Measurements from ENCODE around the gene SLC25A36. TPM values are rescaled to one million over a fixed set of nuclear protein-coding genes. Genes with fewer than 3 reads are reported as not detected.

The SLC25A36 gene
- total and polyA plus RNA-seq, 2 donors (not counting 3 experiments of a cell fraction or from before 2014, with no cell fraction given): 17.7 to 38.8 TPM

- no peak for TF ChIP-seq MYC (IDR thresholded peaks at IDR 0.05; ENCODE audit: low read depth, low read length)
- peak; percentile 70 to 88 for TF ChIP-seq CTCF (IDR thresholded peaks at IDR 0.05; ENCODE audit: extremely low read depth in 1 of 2, insufficient read depth in 1 of 2, low read depth in 1 of 2, low read length in 2 of 2)
- no peaks in the 10 kb centered on the region for H3K4me1 ChIP-seq (ENCODE audit: control insufficient read depth, extremely low read depth, insufficient read depth, low read length)
- CTCF ChIA-PET: interaction anchor here (1.0 to 5.8 kb wide), 6 partner anchors 12 to 181 kb away, joined by 3 to 36 read pairs (median 5); no protein-coding TSS in a partner anchor
- H3K79me2 ChIP-seq (ENCODE audit: control insufficient read depth, insufficient read depth, low read length): no peaks in the 10 kb centered on the region
- POLR2A ChIA-PET: no interaction called here
- H3K9me1 ChIP-seq (replicated peaks; ENCODE audit: control insufficient read depth, extremely low read depth, insufficient read depth, low read length): no peaks in the 10 kb centered on the region
- no peak overlapping the region for H3K9ac ChIP-seq (replicated peaks; ENCODE audit: extremely low read depth, insufficient read depth, low read length)
- DNase-seq (ENCODE audit: low read depth, low spot score) (peak; percentile 59), FAIRE-seq (peak; percentile 83)
- no peaks in the 10 kb centered on the region for H3K9me3 ChIP-seq (replicated peaks; ENCODE audit: control insufficient read depth, insufficient read depth, low read length)
- no peaks in the 10 kb centered on the region for H4K20me1 ChIP-seq (replicated peaks; ENCODE audit: control insufficient read depth, extremely low read depth, insufficient read depth, low read length)
- H3K36me3 ChIP-seq (ENCODE audit: control insufficient read depth in 2 of 2, extremely low read depth in 1 of 2, insufficient read depth in 2 of 2, low read length in 2 of 2): no peaks in the 10 kb centered on the region
- no peak overlapping the region for H3K4me2 ChIP-seq (ENCODE audit: insufficient read depth, low read length)
- H3K4me3 ChIP-seq (replicated peaks in 1 of 3; ENCODE audit: insufficient read depth in 1 of 3, low read depth in 1 of 3, low read length in 3 of 3): no peak overlapping the region
- no TSS peak for BruUV-seq (replicated peaks)
- no peak overlapping the region for H3K27ac ChIP-seq (ENCODE audit: insufficient read depth, low read depth, low read length)
- H2AFZ ChIP-seq (ENCODE audit: low read depth, low read length): no peak overlapping the region
- H3K27me3 ChIP-seq (ENCODE audit: control insufficient read depth in 2 of 2, insufficient read depth in 2 of 2, low read length in 2 of 2): peaks cover 4 to 9% of the 10 kb centered on the region in 2 experiments
- intact Hi-C loops (cut with micrococcal nuclease): loop anchor here (1.0 kb wide), 2 partner anchors 94 to 181 kb away; no protein-coding TSS in a partner anchor
- dilution Hi-C loops (cut with MboI; ENCODE audit: extremely low pct_ligation_motif_present, low sequenced_read_pairs): no loop called here
Measured at GRCh38 chr3:141011232-141011996, 69.8 kb downstream of the SLC25A36 start.

- DNase-seq (ENCODE audit: low read depth, low spot score) (no peak), FAIRE-seq (no peak)
- no peaks in the 10 kb centered on the region for H3K4me1 ChIP-seq (ENCODE audit: control insufficient read depth, extremely low read depth, insufficient read depth, low read length)
- H3K79me2 ChIP-seq (ENCODE audit: control insufficient read depth, insufficient read depth, low read length): no peaks in the 10 kb centered on the region
- ChIA-PET CTCF (interaction anchor here (1.1 to 5.8 kb wide), 7 partner anchors 13 to 181 kb away, joined by 3 to 36 read pairs (median 3); no protein-coding TSS in a partner anchor), POLR2A (no interaction called here)
- dilution Hi-C loops (cut with MboI; ENCODE audit: extremely low pct_ligation_motif_present, low sequenced_read_pairs) (no loop called here), intact Hi-C loops (cut with micrococcal nuclease) (loop anchor here (1.0 kb wide), 2 partner anchors 93 to 180 kb away; no protein-coding TSS in a partner anchor)
- no peak overlapping the region for H3K4me2 ChIP-seq (ENCODE audit: insufficient read depth, low read length)
- TF ChIP-seq POLR2AphosphoS5 (IDR thresholded peaks at IDR 0.05; ENCODE audit: insufficient read depth, low read depth, low read length) (no peak), FOS (IDR thresholded peaks at IDR 0.05; ENCODE audit: borderline replicate concordance, insufficient read depth, low read length) (no peak), POLR2A (IDR thresholded peaks at IDR 0.05; ENCODE audit: low read depth, low read length) (no peak), JUN (IDR thresholded peaks at IDR 0.05; ENCODE audit: borderline replicate concordance, insufficient read depth, insufficient read length, low read depth) (no peak), GATA2 (IDR thresholded peaks at IDR 0.05; ENCODE audit: insufficient read depth, insufficient read length, low read depth, low read length) (no peak)
- H3K36me3 ChIP-seq (ENCODE audit: control insufficient read depth in 2 of 2, extremely low read depth in 1 of 2, insufficient read depth in 2 of 2, low read length in 2 of 2): no peaks in the 10 kb centered on the region
- H4K20me1 ChIP-seq (replicated peaks; ENCODE audit: control insufficient read depth, extremely low read depth, insufficient read depth, low read length): no peaks in the 10 kb centered on the region
- no peak overlapping the region for H3K27ac ChIP-seq (ENCODE audit: insufficient read depth, low read depth, low read length)
- H3K4me3 ChIP-seq (replicated peaks in 1 of 3; ENCODE audit: insufficient read depth in 1 of 3, low read depth in 1 of 3, low read length in 3 of 3): no peak overlapping the region
- no peaks in the 10 kb centered on the region for H3K9me1 ChIP-seq (replicated peaks; ENCODE audit: control insufficient read depth, extremely low read depth, insufficient read depth, low read length)
- H3K9ac ChIP-seq (replicated peaks; ENCODE audit: extremely low read depth, insufficient read depth, low read length): no peak overlapping the region
- peaks cover 4 to 9% of the 10 kb centered on the region in 2 experiments for H3K27me3 ChIP-seq (ENCODE audit: control insufficient read depth in 2 of 2, insufficient read depth in 2 of 2, low read length in 2 of 2)
- no peaks in the 10 kb centered on the region for H3K9me3 ChIP-seq (replicated peaks; ENCODE audit: control insufficient read depth, insufficient read depth, low read length)
- no peak overlapping the region for H2AFZ ChIP-seq (ENCODE audit: low read depth, low read length)
- no TSS peak for BruUV-seq (replicated peaks)
Measured at GRCh38 chr3:141011997-141012262, 70.3 kb downstream of the SLC25A36 start.

All from endothelial cell of umbilical vein (primary cell).